ENCODE results near the gene FBXO46. TPM values are rescaled to one million over a fixed set of nuclear protein-coding genes. Genes with fewer than 3 reads are reported as not detected.

Gene FBXO46
- total RNA-seq, 2 experiments from 2014 or later, result 33.0 to 37.1 TPM

DNA sequence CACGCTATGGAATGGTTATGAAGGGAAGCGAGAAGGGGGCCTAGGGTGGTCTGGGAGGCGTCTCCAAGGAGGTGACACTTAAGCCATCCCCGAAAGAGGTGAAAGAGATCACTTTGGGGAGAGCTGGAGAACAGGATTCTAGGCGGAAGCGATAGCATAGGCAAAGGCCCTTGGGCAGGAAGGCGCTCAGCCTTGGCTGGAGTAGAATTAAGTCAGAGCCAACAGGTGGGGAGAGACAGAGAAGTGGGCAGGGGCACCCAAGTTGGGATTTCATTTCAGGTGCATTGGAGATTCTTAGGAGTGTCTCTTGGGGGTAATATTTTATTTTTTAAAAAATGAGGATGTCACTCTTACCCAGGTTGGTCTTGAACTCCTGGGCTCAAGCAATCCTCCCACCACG lies 48.6 kb downstream of the FBXO46 start:
- Mint-ChIP-seq H3K36me3 (peaks cover 22% of the 10 kb centered on the region), H3K27ac (no peak overlapping the region), H3K4me3 (peak overlapping the region; percentile 1), H3K4me1 (peaks cover 18% of the 10 kb centered on the region), H3K9me3 (ENCODE audit: low read depth) (no peaks in the 10 kb centered on the region), H3K27me3 (peaks cover 4% of the 10 kb centered on the region)
- ATAC-seq (no peak), DNase-seq (no peak)
- CTCF ChIA-PET, result interaction anchor here (0.7 to 6.1 kb wide), 9 partner anchors 10 to 243 kb away, joined by 3 to 78 read pairs (median 4); partner anchors contain the start of genes GIPR, QPCTL and SNRPD2

DNA sequence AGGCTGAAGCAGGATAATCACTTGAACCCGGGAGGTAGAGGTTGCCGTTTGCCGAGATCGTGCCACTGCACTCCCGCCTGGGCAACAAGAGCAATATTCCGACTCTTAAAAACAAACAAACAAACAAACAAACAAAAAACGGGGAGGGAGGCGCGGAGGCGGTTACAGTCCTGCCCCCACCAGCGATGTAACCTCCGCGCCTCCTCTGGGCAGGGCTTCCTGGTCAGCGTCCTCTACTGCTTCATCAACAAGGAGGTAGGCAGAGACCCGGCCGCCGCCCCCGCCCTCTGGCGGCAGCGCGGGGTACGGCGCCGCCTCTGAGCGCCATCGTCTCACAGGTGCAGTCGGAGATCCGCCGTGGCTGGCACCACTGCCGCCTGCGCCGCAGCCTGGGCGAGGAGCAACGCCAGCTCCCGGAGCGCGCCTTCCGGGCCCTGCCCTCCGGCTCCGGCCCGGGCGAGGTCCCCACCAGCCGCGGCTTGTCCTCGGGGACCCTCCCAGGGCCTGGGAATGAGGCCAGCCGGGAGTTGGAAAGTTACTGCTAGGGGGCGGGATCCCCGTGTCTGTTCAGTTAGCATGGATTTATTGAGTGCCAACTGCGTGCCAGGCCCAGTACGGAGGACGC lies 49.2 kb downstream of the FBXO46 start:
- ATAC-seq, result peak; percentile 91
- DNase-seq, result peak; percentile 91
- Mint-ChIP-seq H3K36me3 (peaks cover 19% of the 10 kb centered on the region), H3K4me3 (peak overlapping the region; percentile 76), H3K9me3 (ENCODE audit: low read depth) (no peaks in the 10 kb centered on the region), H3K27me3 (peaks cover 4% of the 10 kb centered on the region), H3K4me1 (peaks cover 23% of the 10 kb centered on the region), H3K27ac (peak overlapping the region; percentile 86)
- CTCF ChIA-PET, result interaction anchor here (0.7 to 6.1 kb wide), 13 partner anchors 11 to 298 kb away, joined by 3 to 78 read pairs (median 5); partner anchors contain the start of genes GIPR, QPCTL, SIX5 and SNRPD2

DNA sequence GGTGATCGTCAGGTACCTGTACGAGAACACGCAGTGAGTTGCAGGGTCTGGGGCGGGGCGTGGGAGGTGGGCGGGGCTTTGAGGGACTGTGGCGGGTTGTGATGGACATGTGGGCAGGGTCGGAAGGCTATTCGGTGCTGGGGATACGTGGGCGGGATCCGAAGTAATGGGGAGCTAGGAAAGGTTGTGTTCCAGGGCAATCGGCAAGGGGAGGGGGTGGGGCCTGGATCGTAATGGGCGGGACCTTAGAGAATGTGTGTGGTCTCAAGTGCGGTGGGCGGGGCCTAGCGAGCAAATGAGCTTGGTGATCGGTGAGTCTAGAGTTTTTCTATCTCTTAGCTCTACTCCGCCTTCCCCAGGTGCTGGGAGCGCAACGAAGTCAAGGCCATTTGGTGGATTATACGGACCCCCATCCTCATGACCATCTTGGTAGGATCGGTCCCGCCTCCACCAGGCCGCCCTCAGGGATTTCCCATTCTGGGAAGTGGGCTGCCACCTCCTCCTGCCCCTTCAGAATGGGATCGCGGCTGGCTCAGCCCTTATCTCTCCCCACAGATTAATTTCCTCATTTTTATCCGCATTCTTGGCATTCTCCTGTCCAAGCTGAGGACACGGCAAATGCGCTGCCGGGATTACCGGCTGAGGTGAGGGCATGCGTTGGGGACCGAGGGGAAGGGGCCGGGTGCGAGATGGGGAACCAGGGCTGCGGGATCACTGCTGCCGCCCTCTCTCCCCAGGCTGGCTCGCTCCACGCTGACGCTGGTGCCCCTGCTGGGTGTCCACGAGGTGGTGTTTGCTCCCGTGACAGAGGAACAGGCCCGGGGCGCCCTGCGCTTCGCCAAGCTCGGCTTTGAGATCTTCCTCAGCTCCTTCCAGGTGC lies 53.1 kb downstream of the FBXO46 start:
- H3K4me3 Mint-ChIP-seq, result peak overlapping the region; percentile 72
- CTCF ChIA-PET, result interaction anchor here (1.0 to 6.1 kb wide), 10 partner anchors 9 to 238 kb away, joined by 3 to 78 read pairs (median 8); partner anchors contain the start of genes GIPR, QPCTL, SIX5 and SNRPD2
- ATAC-seq (peak; percentile 65), DNase-seq (peak; percentile 91)
- peaks cover 25% of the 10 kb centered on the region for H3K4me1 Mint-ChIP-seq
- no peaks in the 10 kb centered on the region for H3K36me3 Mint-ChIP-seq
- peaks cover 6% of the 10 kb centered on the region for H3K27me3 Mint-ChIP-seq
- H3K27ac Mint-ChIP-seq, result no peak overlapping the region
- H3K9me3 Mint-ChIP-seq (ENCODE audit: low read depth), result no peaks in the 10 kb centered on the region

DNA sequence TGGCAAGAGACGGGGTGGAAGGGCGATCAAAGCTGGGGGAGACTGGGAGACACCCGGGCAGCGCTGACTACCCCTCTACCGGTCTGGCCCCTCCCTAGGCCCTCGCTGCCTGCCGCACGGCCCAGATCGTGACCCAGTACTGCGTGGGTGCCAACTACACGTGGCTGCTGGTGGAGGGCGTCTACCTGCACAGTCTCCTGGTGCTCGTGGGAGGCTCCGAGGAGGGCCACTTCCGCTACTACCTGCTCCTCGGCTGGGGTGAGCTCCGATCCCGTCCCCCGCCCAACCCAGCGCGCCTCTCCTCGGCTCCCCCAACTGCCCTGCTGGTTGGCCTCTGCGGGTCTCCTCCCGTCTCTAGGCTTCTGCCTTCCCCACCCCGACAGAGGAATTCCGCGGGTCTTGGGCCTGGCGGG lies 53.8 kb downstream of the FBXO46 start:
- Mint-ChIP-seq H3K27ac (no peak overlapping the region), H3K27me3 (peaks cover 6% of the 10 kb centered on the region), H3K9me3 (ENCODE audit: low read depth) (no peaks in the 10 kb centered on the region), H3K4me3 (peak overlapping the region; percentile 72), H3K36me3 (no peaks in the 10 kb centered on the region), H3K4me1 (peaks cover 22% of the 10 kb centered on the region)
- CTCF ChIA-PET, result interaction anchor here (0.6 to 6.1 kb wide), 9 partner anchors 15 to 191 kb away, joined by 3 to 78 read pairs (median 7); partner anchors contain the start of genes QPCTL, SIX5 and SNRPD2
- DNase-seq, result peak; percentile 62
- ATAC-seq, result peak; percentile 27

DNA sequence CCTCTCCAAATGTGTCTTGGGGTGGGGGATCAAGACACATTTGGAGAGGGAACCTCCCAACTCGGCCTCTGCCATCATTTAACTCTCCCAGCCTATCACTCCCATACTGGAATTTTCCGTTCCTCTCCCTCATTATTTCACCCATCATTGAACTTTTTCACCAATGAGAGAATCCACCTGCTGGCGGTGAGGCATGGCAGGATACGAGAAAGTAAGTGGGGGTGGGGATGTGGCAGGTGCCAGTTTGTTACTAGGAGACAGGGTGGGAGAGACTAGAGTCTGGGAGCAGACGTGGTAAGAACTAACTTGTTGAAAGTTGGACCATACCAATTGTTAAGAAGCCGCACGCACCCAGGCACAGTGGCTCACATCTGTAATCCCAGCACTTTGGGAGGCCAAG lies 55.8 kb downstream of the FBXO46 start:
- ATAC-seq, result no peak
- peaks cover 12% of the 10 kb centered on the region for H3K27me3 Mint-ChIP-seq
- no peaks in the 10 kb centered on the region for H3K9me3 Mint-ChIP-seq (ENCODE audit: low read depth)
- H3K27ac Mint-ChIP-seq, result no peak overlapping the region
- CTCF ChIA-PET, result no interaction called here
- DNase-seq, result no peak
- H3K4me1 Mint-ChIP-seq, result peaks cover 27% of the 10 kb centered on the region
- H3K36me3 Mint-ChIP-seq, result no peaks in the 10 kb centered on the region
- no peak overlapping the region for H3K4me3 Mint-ChIP-seq

DNA sequence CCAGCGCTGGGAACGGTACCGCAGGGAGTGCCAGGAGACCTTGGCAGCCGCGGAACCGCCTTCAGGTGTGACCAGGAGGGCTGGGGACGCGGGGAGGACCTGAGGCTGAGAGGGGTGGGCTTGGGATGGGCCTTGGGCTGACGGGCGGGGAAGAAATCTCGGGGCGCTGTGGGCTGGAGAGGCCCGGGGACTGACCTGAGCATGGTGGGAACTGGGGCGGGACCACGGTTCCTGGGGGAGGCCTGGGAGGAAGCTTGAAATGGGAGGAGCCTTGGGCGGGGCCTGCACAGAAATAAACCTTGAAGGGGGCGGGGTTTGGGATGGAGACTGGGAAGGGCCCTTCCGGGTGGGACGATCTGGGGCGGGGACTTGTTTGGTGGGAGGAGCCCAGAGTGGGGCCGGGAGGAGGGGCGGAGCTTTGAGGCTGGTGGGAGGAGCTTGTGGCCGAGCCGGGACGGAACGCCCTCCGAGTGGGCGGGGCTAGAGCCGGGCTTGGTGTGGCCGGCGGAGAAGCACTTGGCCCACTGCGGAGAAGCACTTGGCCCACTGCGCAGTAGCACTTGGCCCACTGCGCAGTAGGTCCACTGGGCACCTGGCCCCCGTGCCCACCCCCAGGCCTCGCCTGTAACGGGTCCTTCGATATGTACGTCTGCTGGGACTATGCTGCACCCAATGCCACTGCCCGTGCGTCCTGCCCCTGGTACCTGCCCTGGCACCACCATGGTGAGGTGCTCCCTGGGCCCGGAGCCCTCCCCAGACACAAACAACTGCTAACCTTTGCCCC lies 59.8 kb downstream of the FBXO46 start:
- Mint-ChIP-seq H3K27me3 (peaks cover 10% of the 10 kb centered on the region), H3K27ac (no peak overlapping the region), H3K4me3 (peak overlapping the region; percentile 56), H3K4me1 (peaks cover 30% of the 10 kb centered on the region), H3K9me3 (ENCODE audit: low read depth) (no peaks in the 10 kb centered on the region), H3K36me3 (no peaks in the 10 kb centered on the region)
- DNase-seq, result peak; percentile 88
- CTCF ChIA-PET, result interaction anchor here (0.8 to 5.9 kb wide), 7 partner anchors 9 to 232 kb away, joined by 3 to 48 read pairs (median 3); partner anchors contain the start of gene QPCTL
- peak; percentile 53 for ATAC-seq

DNA sequence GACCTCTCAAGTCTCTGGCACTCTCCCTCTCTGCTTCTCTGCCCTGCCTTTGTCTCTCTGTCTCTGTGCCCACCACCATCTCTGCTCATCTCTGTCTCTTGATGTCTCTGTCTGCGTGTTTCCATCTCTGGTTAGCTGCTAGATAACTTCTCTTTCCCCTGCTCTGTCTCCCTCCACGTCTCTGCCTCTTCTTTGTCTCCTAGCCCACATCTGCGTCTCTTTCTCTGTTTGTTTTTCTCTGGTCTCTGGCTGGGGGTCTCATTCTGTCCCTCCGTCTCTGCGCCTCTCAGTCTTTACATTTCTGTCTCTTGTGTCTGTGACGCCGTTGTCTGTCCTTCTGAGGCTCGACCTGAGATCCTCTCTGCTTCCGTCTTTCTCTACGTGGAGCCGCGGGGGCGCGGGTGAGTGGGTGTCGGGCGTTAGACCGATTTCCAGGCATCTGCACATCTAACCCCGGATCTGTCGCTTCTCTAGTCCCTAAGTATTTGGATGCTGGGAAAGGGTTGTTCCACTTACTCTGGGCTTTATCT lies 62.3 kb downstream of the FBXO46 start:
- H3K4me1 Mint-ChIP-seq, result peaks cover 33% of the 10 kb centered on the region
- CTCF ChIA-PET, result interaction anchor here (0.8 to 5.9 kb wide), 9 partner anchors 11 to 229 kb away, joined by 3 to 48 read pairs (median 3); partner anchors contain the start of gene PPM1N
- H3K27me3 Mint-ChIP-seq, result peaks cover 10% of the 10 kb centered on the region

DNA sequence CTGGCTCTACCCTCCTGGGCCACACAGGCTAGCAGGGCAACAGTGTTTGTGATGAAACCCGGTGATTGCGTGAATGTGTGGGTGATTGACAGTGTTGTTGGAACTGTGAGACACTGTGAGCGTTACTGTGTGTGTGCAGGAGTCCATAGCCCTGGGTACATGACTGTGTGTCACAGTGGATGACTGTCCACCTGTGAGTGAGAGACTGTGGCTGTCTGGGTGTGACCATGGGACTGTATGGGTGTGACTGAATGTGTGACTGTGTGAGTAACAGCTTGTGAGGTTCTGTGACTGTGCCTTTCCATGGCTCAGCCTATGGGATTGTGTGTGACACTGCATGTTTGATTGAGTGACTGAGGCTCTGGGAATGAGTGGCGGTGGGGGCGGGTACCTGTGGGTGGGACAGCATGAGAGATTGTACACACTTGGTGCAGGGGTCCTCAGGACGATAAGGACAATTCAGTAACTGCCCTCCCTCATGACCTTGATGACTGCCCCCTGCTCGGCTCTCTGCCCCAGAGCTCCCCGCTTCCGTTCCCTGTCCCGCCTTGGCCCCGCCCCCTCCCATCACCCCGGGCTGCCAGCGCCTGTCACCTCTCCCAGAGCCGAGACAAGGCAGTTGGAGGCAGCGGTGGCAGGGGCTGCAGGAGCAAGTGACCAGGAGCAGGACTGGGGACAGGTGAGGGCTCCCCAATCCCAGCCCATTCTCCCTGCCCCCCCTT lies 62.9 kb downstream of the FBXO46 start, which contains the start of gene GIPR:
TSS of gene GIPR (plus strand) at position 602 of the 722 bp plus-strand sequence. CDS start 1,300 bp downstream, outside the sequence.
- ATAC-seq (peak; percentile 75), DNase-seq (peak; percentile 88)
- Mint-ChIP-seq H3K4me3 (peak within 1 kb of the TSS; percentile 84), H3K27ac (peak within 1 kb of the TSS; percentile 75), H3K9me3 (ENCODE audit: low read depth) (no peaks in the 10 kb centered on the region), H3K36me3 (no peaks in the 10 kb centered on the region), H3K4me1 (peaks cover 33% of the 10 kb centered on the region), H3K27me3 (peaks cover 10% of the 10 kb centered on the region)
- CTCF ChIA-PET, result interaction anchor here (0.8 to 5.9 kb wide), 6 partner anchors 12 to 169 kb away, joined by 3 to 48 read pairs (median 4); partner anchors contain the start of genes DMWD and PPM1N

More for the DNA sequence above, 62.3 kb downstream of the FBXO46 start:
- Mint-ChIP-seq H3K4me3 (peak overlapping the region; percentile 84), H3K36me3 (no peaks in the 10 kb centered on the region), H3K9me3 (ENCODE audit: low read depth) (no peaks in the 10 kb centered on the region), H3K27ac (peak overlapping the region; percentile 75)
- ATAC-seq (peak; percentile 7), DNase-seq (peak; percentile 56)

DNA sequence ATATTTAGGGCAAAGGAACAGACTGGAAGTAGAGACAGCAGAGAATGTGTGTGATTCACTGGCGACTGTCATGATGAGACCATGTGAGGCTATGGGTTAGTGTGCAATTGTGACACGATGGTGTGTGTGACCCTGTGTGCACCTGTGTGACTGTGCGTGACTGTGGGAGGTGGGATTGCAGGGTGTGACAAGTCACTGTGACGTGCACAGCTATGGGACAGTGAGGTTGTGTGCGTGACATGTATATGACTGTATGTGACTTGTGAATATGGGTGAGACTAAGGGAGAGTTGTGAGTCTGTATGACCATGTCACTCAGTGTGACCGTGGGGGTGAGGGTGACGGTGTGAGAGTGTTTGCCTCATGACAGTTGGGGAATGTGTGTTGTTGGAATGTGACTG lies 66.1 kb downstream of the FBXO46 start:
- no peak overlapping the region for H3K27ac Mint-ChIP-seq
- DNase-seq (no peak), ATAC-seq (no peak)
- CTCF ChIA-PET, result no interaction called here
- no peaks in the 10 kb centered on the region for H3K36me3 Mint-ChIP-seq
- H3K4me3 Mint-ChIP-seq, result no peak overlapping the region
- H3K27me3 Mint-ChIP-seq, result peaks cover 7% of the 10 kb centered on the region
- H3K4me1 Mint-ChIP-seq, result peaks cover 21% of the 10 kb centered on the region
- no peaks in the 10 kb centered on the region for H3K9me3 Mint-ChIP-seq (ENCODE audit: low read depth)

DNA sequence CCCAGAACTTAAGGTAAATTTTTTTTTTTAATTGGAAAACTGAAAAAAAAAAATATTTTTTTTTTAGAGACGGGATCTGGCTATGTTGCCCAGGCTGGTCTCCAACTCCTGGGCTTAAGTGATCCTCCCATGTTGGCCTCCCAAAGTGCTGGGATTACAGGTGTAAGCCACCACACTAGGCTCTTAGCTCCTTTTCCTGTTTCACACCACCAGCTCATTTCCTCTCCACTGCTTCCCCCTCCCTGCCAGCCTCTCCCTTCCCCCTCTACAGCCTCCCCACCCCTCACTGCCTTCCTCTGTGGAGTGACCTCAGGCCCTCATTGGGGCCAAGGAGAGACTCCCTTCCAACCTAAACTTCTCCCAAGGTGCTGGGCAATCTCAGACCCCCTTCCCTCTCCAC lies 66.9 kb downstream of the FBXO46 start:
- peaks cover 15% of the 10 kb centered on the region for H3K4me1 Mint-ChIP-seq
- CTCF ChIA-PET, result no interaction called here
- DNase-seq (no peak), ATAC-seq (no peak)
- H3K36me3 Mint-ChIP-seq, result no peaks in the 10 kb centered on the region
- H3K4me3 Mint-ChIP-seq, result no peak overlapping the region
- peaks cover 6% of the 10 kb centered on the region for H3K27me3 Mint-ChIP-seq
- H3K27ac Mint-ChIP-seq, result no peak overlapping the region
- H3K9me3 Mint-ChIP-seq (ENCODE audit: low read depth), result no peaks in the 10 kb centered on the region

DNA sequence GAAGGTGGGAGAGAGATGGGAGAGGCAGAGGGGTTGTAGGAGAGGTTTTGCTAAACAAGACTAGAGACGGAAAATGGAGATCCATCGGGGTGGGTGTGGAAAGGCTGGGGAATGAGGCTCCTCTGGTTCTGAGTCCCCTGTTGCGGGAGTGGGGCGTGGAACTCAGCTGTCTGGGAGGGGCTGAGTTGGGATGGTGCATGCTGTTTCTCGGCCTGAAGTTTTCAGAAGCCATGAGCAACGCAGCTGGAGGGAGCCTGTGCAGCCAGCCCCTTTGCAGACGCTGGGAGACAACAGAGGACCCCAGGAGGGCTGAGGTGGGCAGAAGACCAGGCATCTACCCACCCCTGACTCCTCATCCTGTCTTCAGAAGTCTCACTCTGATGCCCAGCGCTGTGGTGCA lies 70.1 kb downstream of the FBXO46 start:
- H3K36me3 Mint-ChIP-seq, result no peaks in the 10 kb centered on the region
- H3K4me3 Mint-ChIP-seq, result no peak overlapping the region
- no peak for DNase-seq
- CTCF ChIA-PET, result interaction anchor here (1.1 to 1.4 kb wide), 2 partner anchors 17 to 18 kb away, joined by 6 to 7 read pairs; no protein-coding TSS in a partner anchor
- H3K27me3 Mint-ChIP-seq, result peaks cover 6% of the 10 kb centered on the region
- H3K4me1 Mint-ChIP-seq, result peaks cover 2% of the 10 kb centered on the region
- no peak overlapping the region for H3K27ac Mint-ChIP-seq
- no peak for ATAC-seq
- H3K9me3 Mint-ChIP-seq (ENCODE audit: low read depth), result no peaks in the 10 kb centered on the region
